Activated CD8-positive, alpha-beta memory T cell treated with anti-CD3 and anti-CD28 coated beads, Interleukin-2, amount 50 U/mL, for 24 hours (primary cell): ENCODE measurements around the gene TRANK1.
"Not testable (repeated sequence)": the region's sequence is repeated elsewhere in the genome, so short reads cannot be mapped to it uniquely, and the experiment has no call there.

Experiments
- DNase-seq: peaks from one replicate; pipeline ENCODE4 v3.0.0-alpha.2; 2020; ENCODE audit errors: extremely low read depth

TRANK1 gene

DNA sequence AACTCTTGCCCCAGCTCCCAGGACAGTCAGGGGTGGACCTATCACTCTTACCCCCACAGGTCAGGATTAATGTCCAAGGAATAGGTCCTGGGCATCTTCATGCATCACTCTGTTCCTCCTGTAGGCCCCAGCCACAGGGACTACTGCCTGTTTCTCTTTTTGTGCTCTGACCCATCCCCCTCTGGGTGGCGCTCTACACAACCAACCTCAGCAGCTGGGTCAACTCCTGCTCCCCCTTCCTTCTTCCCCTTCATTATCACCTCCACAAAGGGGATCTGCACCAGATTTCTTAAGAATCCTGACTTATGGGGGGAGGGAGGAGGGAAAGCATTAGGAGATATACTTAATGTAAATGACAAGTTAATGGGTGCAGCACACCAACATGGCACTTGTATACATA lies 12.2 kb upstream of the TRANK1 start:
- no peak for DNase-seq

- no peak for DNase-seq
These were observed 11.3 kb upstream of the TRANK1 start for GRCh38 chr3:36956155-36956554.

DNA sequence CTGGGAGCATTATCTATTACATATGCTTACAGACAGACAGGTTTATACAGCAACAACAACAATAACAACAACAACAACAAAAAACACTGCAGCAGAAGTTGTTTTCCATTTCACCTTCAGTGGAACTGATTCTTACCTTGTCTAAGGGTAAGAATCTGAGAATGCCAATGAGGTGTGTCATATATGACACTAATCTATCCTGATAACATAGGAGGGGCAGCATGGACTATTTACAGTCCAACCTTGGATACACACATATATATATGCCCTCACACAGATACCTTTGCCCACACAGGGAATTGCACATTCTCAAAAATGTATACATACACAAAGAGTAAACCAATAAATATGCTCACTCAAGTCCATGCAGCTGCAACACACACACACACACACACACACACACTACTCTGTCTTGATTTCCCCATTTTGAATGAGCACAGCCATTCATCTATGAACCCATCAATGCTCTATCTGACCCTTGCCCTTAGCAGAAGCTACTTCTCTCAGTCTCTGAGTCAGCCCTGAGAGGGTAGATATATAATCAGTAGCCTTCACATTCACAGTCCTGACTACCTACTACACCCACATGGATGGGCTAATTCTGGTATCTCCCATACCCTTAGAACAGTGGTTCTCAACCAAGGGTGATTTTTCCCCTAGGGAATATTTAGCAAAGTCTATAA lies 9.7 kb upstream of the TRANK1 start:
- DNase-seq: no peak

- DNase-seq: not testable (repeated sequence)
These were observed 3.0 kb upstream of the TRANK1 start for GRCh38 chr3:36947814-36948213.

DNA sequence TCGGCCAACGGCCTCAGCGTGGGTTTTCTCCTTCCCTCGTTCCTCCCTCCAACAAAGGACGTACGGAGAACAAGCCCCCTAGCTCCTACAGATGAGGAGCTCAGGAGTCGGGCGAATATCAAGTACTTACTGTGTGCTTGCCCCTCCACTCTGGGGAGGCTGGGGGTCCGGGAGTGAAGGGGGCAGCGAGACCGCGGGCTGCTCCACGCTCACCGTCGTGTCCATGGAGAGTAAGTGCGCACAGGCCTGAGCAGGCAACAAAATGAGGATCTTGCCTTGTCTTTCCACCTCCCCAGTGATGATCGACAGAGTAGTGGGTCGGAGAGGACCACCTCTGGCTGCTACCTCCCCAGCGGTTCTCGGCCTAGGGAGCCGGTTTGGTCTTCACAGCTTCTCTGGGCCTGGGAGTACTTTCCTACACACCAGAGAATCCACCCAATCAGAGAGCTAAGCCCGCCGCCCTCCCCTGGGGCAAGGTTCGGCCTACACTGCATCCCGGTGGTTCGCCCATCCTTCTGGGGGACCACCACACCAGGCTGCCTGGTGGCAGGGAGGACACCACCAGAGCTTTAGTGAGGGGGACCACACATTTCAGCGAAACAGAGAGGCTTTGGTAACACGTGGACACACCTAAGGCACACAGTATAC lies 603 bp upstream of the TRANK1 start:
- DNase-seq: no peak

- no peak for DNase-seq
These were observed 728 bp downstream of the TRANK1 start for GRCh38 chr3:36944012-36944640.

DNA sequence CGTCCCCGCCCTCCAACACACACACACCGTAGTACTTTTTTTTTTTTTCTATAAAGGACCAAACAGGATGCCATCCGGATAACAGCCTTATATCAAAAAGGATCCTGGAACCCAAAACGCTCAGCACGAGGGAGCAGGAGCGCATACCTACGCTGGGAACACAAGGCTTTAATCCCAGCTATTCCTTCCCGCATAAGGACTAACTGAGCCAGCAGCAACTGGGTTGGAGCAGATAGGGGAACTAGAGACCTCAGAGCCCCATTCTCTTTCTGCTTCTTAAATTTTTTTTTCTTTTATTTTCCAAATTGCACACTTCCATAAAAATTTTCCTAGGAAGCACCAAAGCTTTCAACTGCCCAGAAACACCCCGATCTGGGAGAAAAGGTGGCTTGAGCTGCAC lies 1.3 kb downstream of the TRANK1 start:
- DNase-seq: no peak

DNA sequence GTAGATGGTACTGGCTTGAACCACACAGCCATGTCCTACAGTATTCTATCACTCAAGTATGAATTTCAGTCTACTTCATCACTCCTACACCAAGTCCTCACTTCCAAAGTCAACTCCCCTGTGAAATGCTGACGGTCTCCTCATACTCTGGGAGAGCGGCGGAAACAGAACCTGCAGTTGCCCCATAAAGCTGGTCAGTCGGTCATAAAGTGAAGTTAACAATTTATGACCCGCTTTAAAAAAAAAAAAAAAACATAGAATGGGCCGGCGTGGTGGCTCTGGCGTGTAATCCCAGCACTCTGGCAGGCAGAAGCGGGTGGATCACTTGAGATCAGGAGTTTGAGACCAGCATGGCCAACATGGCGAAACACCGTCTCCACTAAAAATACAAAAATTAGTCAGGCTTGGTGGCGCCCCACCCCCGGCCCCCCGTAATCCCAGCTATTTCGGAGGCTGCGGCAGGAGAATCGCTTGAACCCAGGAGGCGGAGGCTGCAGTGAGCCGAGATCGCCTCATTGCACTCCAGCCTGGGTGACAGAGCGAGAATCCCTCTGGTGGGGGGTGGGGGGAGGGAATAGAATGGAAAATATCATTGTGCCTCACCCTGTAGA lies 2.1 kb downstream of the TRANK1 start:
- no peak for DNase-seq

GRCh38 chr3:36941658-36942057 lies 3.2 kb downstream of the TRANK1 start:
- no peak for DNase-seq

- DNase-seq: no peak
These were observed 3.7 kb downstream of the TRANK1 start for GRCh38 chr3:36941162-36941561.

DNA sequence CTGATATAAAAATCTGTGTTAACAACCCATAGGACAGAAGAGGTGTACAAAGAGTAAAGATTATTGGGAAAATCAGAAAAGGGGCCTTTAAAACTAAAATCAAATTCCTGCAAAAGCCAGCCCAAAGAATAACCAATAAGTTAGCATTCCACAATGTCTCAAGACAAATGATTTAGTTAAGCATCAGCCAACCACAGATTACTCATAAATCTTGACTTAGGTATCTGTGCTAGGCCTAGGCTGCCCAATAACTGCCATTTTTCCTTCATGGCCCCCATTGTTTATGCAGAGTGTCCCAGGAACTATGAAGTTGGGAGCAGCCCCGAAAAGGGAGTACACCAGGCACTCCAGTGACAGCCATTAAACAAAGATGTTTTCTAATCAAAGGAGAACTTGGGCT lies 7.4 kb downstream of the TRANK1 start:
- no peak for DNase-seq

DNA sequence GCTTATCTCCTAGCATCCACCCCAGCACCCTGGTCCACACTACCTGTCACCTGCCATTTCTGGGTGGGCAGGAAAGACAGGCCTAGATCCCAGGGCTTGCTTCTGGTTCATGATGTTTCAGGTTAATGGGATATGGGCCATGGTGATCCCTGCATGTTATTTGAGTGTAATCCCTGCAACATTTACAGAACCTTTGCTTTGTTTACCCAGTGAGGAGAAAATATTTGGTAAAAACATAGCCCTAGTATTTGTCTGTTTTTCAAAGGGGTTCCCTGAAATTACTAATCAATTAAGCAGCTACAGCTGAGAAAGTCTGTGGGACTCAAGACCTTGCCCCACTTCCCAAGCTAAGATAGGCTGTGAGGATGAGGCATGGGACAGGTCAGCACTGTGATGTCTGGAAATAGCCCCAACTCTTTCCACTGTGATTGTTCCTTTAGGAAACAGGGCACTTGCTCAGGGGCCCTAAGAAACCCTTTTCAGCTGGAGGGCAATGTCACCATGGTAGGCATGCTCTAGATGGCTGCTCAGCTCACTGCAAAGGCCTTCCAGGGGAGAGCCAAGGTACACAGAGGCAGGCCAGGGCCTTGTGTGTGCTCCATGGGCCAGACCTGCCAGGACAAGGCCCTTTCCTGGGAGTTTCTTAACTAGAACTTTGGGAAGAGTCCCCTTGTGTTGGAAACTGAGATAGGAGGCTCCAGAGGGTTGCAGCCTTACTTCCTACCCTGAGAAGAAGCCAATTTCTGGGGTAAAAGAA lies 11.1 kb downstream of the TRANK1 start:
- no peak for DNase-seq

- DNase-seq: not testable (repeated sequence)
These were observed 13.4 kb downstream of the TRANK1 start for GRCh38 chr3:36931424-36931823.

GRCh38 chr3:36928220-36928619 lies 16.6 kb downstream of the TRANK1 start:
- no peak for DNase-seq

- DNase-seq: no peak
These were observed 18.5 kb downstream of the TRANK1 start for GRCh38 chr3:36926292-36926897.

DNA sequence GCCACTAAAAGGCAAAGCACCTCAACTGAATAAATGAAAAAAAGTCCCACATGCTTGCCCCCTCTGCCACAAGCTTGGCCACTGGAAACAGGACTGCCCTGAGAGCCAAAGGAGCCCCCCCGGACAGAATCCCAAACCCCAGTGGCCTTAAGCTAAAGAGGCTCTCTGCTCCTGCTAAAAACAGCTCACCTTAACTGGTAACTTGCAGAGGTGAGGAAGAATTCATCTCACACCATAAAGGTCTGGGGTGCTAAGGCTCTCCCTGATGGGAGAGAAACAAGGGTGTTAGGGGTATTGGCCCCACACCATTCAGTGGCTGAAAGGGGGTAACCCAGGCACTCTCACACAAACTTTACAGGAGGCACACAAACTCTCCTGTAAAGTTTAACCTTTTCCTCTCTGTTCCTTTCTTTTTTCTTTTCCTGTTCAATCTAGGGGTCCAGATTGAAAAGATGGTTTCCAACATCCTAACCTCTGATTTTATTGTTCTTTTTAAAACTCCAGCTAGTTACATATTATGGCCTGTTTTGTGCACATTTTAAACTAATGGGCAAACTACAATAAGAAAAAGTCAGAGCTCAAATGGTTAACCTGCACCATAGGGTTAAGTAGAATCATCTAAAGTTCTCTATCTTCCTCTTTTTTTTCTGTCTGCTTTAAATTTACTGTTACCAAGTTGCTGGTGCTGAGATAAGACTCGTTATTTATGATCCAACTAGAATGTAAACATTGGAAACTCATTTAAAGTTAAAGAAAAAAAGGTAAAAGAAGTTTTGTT lies 19.9 kb downstream of the TRANK1 start:
- no peak for DNase-seq

- no peak for DNase-seq
These were observed 20.7 kb downstream of the TRANK1 start for GRCh38 chr3:36923981-36924743.

DNA sequence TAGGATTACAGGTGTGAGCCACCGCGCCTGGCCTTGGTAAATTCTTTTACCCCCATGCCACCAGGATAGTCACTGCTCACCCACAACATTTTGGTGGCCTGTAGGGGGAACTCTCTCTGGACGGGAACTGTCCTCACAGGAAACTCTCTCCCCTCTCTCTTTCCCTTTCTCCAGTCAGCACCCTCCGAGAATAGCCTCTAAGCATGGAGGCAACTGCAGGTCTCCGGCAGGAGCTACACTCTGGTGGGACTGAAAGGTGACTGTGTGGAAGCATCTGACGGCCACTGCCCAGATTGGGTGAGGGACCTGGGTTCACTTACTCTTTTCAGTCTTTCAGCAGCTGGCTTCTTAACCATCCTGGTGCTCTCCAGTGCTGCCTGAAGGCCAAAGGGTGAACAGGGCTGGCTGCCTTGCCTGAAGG lies 21.3 kb downstream of the TRANK1 start:
- no peak for DNase-seq

GRCh38 chr3:36920884-36921567 lies 23.8 kb downstream of the TRANK1 start:
- DNase-seq: no peak
